GM18858 (cell line): ENCODE data around the gene EDN3.
"Not testable (repeated sequence)": the region's sequence is repeated elsewhere in the genome, so short reads cannot be mapped to it uniquely, and the experiment has no call there.

Source experiments
- ATAC-seq: cut with Tn5 transposase; IDR thresholded peaks from one replicate; pipeline ENCODE4 v1.9.1; 2021; ENCODE audit not compliant: unreplicated experiment

EDN3 gene

GRCh38 chr20:59334651-59335300 lies 34.4 kb downstream of the EDN3 start:
- no peak for ATAC-seq

GRCh38 chr20:59335377-59335776 lies 35.0 kb downstream of the EDN3 start:
- ATAC-seq, result no peak

GRCh38 chr20:59336540-59336939 lies 36.1 kb downstream of the EDN3 start:
- no peak for ATAC-seq

GRCh38 chr20:59338444-59338843 lies 38.0 kb downstream of the EDN3 start:
- not testable (repeated sequence) for ATAC-seq

- ATAC-seq, result no peak
Measured at GRCh38 chr20:59340201-59340885, 39.9 kb downstream of the EDN3 start.

DNA sequence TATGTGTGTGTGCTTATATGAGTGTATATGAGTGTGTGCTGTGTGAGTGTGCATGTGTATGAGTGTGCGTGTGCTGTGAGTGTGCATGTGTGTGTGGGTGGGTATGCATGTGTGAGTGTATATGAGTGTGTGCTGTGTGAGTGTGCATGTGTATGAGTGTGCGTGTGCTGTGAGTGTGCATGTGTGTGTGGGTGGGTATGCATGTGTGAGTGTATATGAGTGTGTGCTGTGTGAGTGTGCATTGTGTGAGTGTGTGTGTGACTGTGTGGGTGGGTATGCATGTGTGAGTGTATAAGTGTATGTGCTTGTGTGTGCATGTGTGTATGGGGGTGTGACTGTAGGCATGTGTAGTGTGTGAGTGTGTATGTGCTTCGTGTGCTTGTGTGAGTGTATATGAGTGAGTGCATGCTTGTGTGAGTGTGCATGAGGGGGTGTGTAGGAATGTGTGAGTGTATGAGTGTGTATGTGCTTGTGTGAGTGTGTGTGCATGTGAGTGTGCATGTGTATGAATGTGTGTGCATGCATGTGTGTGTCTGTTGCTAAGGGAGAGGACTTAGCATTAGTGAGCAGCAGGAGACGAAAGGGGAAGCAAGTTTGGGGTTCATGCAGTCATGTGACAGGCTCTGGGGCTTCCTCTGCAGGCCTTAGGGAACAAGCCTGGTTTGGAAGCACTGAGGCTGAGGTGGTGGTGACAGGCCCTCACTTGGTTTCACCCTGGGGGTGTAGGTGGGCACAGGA lies 41.0 kb downstream of the EDN3 start:
- ATAC-seq, result not testable (repeated sequence)

DNA sequence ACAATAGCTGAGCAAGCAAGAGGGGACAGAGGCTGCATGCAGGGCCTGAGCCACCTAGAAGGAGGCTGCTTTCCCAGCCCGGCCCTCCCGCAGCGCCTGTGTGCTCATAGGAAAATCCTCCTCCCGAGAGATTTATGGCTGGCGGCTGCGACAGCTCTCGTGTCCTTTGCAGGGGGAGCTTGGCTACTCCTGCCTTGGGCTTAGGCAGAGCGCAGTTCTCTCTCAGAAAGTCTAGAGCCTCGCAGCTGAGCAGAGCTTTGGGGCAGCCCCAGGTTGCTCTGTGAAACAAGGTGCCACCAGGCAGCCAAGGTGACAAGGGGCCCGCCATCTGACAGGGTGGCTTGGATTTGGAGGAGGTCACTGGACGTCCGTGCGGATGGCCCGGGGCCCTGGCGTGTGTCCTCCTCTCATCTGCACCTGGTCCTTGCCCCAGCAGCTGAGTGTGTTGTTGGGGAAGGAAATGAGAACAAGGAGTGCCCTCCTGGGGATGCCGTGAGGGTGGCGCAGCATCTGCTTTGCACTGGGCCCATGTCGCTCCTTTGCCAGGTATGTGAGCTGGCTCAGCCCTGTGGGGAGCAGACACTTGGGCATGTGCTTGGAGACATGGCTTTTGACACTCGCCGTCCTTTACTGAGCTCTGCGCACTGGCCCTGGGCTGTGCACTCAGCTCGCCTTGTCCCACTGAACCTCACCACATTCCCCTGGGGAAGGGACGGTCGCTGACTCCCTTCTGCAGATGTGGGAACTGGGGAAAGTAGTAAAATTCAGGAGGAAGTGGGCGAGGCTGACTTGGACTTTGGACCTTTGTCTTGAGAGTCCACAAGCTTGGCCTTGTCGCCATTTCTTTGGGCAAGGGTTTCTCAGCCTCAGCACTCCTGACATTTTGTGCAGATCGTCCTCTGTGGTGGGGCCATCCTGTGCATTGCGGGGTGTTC lies 41.9 kb downstream of the EDN3 start:
- ATAC-seq, result no peak

- no peak for ATAC-seq
Measured at GRCh38 chr20:59346061-59346460, 45.6 kb downstream of the EDN3 start.

- ATAC-seq, result no peak
Measured at GRCh38 chr20:59349277-59349676, 48.9 kb downstream of the EDN3 start.

DNA sequence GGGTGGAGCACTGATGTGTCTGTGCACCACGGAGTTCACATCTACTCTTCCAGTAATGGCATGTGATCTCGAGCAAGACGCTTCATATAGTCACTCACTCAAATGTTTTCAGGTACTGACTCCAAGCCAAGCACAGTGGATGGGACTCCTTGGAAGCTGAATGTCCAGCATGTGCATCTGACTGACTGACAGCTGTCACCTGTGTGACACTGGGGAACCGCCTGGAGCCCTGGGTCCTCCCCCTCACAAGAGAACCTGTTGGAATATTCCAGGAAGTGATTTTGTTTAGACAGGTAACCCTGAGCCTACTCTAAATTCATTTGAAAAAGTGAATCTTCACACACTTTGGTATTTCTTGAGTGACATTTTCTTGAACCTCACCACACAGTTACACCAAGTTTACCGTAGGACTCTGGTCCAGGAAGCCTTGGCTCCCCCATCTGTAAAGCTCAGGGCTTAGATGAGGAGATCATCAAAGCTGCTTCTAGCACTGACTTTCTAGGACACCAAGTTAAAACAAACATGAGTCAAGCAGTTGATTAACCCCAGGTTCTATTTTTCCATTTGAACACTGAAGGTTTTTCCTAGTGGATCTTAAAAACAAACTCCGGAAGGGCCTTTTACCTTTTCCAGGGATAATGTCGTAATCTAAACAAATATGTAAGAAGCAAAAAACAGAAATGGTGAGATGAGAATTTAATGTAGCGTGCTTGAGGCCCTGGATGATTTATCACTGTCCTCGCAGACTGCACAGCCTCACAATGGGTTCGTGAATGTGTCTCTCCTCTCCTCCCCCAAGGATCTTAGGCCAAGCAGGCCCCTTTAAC lies 50.1 kb downstream of the EDN3 start:
- no peak for ATAC-seq

DNA sequence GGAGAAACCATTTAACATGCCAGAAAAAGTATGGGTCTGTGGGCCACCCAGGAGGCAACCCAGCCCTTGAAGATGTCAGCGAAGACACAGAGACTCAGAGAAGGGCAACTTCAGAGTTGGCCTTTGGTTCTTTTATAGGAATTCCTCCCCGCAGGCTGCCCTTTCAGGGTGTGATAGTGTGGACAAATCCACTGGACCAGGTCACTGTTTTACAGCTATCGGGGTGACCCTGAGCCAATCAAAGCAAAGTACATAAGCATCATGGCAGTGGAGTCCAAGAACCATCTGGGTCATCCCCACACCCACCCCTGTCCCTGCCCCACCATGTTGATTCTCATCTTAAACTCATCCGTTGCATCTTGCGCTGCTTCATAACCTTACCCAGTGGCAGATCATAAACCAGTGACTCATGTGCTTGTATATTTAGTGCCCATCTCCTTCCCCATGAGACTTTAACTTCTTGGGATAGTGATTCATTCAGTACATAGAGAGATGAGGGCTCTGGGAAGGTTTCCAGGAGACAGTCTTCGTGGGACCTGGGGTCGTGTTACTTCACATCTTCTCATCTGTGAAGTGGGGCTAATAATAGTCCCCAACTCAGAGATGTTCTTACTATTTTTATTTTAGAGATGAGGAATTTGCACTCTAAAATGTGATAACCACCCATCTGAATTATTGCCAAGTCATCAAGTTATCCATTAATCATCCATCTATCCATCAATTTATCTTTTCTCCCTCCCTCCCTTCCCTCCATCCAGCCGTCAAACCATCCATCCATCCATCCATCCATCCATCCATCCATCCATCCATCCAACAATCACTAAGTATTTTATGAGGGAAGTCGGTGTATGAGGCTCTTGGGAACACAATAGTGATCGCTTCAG lies 51.0 kb downstream of the EDN3 start:
- ATAC-seq, result no peak

DNA sequence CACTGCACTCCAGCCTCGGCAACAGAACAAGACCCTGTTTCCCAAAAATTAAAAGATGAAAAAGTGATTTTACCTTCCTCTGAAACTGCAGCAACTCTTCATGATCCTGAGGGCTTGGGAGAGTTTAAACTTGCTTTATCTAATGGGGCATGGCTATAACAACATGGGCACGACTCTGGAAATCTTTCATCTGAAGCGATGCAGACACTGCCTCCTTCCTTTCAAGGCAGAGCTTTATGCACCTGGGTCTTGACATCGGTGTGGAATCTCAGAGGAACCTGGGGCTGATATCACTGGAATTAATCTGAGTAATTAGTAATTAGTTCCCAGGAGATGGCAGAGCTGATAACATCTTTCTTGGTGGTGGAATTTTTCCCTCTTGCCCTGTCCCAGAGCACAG lies 52.1 kb downstream of the EDN3 start:
- no peak for ATAC-seq

- no peak for ATAC-seq
Measured at GRCh38 chr20:59352990-59353389, 52.6 kb downstream of the EDN3 start.

DNA sequence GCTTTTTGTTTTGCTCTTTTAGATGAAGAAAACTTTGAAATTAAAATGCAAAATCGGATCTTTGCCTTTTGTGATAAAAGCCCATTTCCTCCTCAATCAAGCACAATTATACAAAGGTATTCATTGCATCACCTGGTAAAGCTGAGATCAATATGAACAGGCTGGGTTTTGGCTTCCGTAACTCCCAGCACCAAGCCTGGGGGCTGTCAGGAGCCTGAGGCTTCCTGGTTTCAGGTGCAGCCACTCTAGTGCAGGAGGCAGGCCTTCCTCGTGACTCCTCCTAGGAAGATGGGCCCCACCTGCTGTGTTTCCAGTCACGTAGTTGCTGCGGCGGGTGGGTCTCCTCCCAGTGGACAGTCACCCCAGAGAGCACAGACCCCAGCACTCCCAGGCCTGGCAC lies 54.0 kb downstream of the EDN3 start:
- ATAC-seq, result no peak

DNA sequence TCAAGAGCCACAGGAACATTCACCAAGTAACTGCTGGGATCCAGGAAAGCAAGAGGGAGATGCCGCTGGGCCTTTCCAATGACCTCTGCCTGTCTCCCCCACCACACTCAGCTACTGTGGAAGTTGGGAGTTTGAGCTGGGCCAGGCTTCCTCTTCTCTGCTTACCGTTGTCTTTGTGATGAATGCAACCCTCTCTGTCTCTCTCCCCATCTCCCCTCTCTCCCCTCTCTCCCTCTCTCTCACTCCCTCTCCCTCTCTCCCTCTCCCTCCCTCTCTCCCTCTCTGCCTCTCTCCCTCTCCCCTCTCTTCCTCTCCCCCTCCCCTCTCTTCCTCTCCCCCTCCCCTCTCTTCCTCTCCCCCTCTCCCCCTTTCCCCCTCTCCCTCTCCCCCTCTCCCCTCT lies 54.8 kb downstream of the EDN3 start:
- ATAC-seq, result no peak

DNA sequence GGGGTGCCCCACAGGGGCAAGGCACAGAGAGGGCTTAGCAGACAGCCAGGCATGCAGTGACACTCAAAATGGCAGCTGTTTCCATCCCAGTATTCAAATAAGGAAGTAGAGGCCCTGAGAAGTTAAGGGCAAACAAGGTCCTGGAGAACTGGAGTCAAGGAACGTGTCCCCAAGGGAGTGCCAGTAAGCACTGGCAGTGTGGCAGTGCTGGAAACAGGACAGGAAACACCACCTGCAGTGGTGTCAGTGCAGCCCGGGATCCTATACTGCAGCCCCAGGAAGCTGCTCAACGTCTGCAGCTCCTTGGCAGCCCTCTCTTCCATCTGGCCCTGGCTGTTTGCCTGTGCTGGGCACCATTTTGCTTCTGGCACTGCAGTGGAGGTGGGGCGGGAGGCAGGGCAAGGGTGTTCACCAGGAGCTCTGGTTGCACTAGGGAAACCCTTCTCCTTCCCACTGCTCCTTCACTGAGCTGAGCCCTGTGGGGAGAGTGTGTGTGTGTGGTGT lies 56.3 kb downstream of the EDN3 start:
- ATAC-seq, result no peak

- ATAC-seq, result not testable (repeated sequence)
Measured at GRCh38 chr20:59358793-59359192, 58.4 kb downstream of the EDN3 start.

- ATAC-seq, result no peak
Measured at GRCh38 chr20:59359906-59360725, 59.7 kb downstream of the EDN3 start.
